HCT116 (cell line): ENCODE results near the gene MARCHF3. TPM values are rescaled to one million over a fixed set of nuclear protein-coding genes. Genes with fewer than 3 reads are reported as not detected.

Source experiments
- ATAC-seq: fragments of 200-7000 bp; cut with Tn5 transposase; 2 replicates; pipeline ENCODE4 v1.9.1; 2020; ENCODE audit warnings: mild to moderate bottlenecking, moderate library complexity
- BruUV-seq: library from RNA; stranded (reverse); fragments of 400-500 nt; replicated peaks from 2 replicates; lab custom pipeline; 2021; lab: Mats Ljungman, UMichigan
- CTCF ChIA-PET: fragments of 300-600 bp; sonication (Branson Sonifier 250); formaldehyde crosslinking; loops from one replicate; lab custom pipeline; 2021; ENCODE audit warnings: antibody characterized with exemption; lab: Charles Lee
- POLR2A ChIA-PET: fragments of 300-600, 350-600 bp; sonication (Branson Sonifier 250); formaldehyde crosslinking; loops from one replicate; lab custom pipeline; 2021; ENCODE audit warnings: antibody characterized with exemption; lab: Charles Lee
- RAD21 ChIA-PET, 2 experiments: fragments of 300-600 bp; sonication (Branson Sonifier 250); formaldehyde crosslinking; loops; one replicate each; lab custom pipeline; 2023; ENCODE audit warnings: low total read pairs in 2 of 2; ENCODE audit not compliant: uncharacterized antibody in 2 of 2, unreplicated experiment in 2 of 2, low non-redundant PET in 1 of 2; lab: Charles Lee
- DNase-seq: peaks from one replicate; pipeline ENCODE4 v3.0.0-alpha.2; 2010; ENCODE audit warnings: low read depth, low spot score
- H2AFZ ChIP-seq: fragments of 200-600 bp; shearing (Covaris generic), sonication (generic); 2 replicates; pipeline ENCODE4 v1.6.1; 2017; ENCODE audit warnings: low read depth, mixed run types, mixed read lengths, antibody characterized with exemption, low read length; ENCODE audit not compliant: poor library complexity, severe bottlenecking
- H3K27ac ChIP-seq: 2 replicates; pipeline ENCODE4 v1.5.1; 2012; ENCODE audit warnings: low read depth, low read length
- H3K27me3 ChIP-seq: fragments of 200-600 bp; sonication (generic); 2 replicates; pipeline ENCODE4 v1.6.1; 2016; ENCODE audit warnings: mixed run types, low read length, mixed read lengths; ENCODE audit not compliant: insufficient read depth
- H3K36me3 ChIP-seq, 2 experiments: fragments of 200-500 bp in 1 of 2; fragments of 200-600 bp in 1 of 2; sonication (Bioruptor generic) in 1 of 2; sonication (generic) in 1 of 2; 2 replicates each; pipeline versions ENCODE4 v1.5.1 to v1.6.1; 2014 to 2016; ENCODE audit warnings: low read length in 2 of 2, inconsistent platforms in 1 of 2, mixed read lengths in 1 of 2, mixed run types in 1 of 2; ENCODE audit not compliant: insufficient read depth in 2 of 2, control insufficient read depth in 1 of 2
- H3K4me1 ChIP-seq, 2 experiments: fragments of 200-600 bp in 1 of 2; sonication (generic) in 1 of 2; 2 replicates each; pipeline versions ENCODE4 v1.5.1 to v1.6.1; 2012 to 2017; ENCODE audit warnings: low read length in 2 of 2, inconsistent platforms in 1 of 2, mild to moderate bottlenecking in 1 of 2, mixed read lengths in 1 of 2, mixed run types in 1 of 2, moderate library complexity in 1 of 2; ENCODE audit not compliant: insufficient read depth in 2 of 2, control insufficient read depth in 1 of 2
- H3K4me2 ChIP-seq: fragments of 200-600 bp; sonication (generic); 2 replicates; pipeline ENCODE4 v1.6.1; 2017; ENCODE audit warnings: mixed run types, low read length, mixed read lengths
- H3K4me3 ChIP-seq, 2 experiments: fragments of 200-600 bp in 1 of 2; sonication (generic) in 1 of 2; replicated peaks in 1 of 2; 2 replicates each; pipeline ENCODE4 v1.5.1; 2011 to 2016; ENCODE audit warnings: low read length in 2 of 2, control low read depth in 1 of 2, low read depth in 1 of 2, mild to moderate bottlenecking in 1 of 2, mixed read lengths in 1 of 2, mixed run types in 1 of 2
- H3K79me2 ChIP-seq: fragments of 200-600 bp; sonication (generic); 2 replicates; pipeline ENCODE4 v1.6.1; 2017; ENCODE audit warnings: mild to moderate bottlenecking, mixed run types, low read length, moderate library complexity, mixed read lengths; ENCODE audit not compliant: insufficient read depth
- H3K9ac ChIP-seq: fragments of 200-600 bp; sonication (generic); 2 replicates; pipeline ENCODE4 v1.6.1; 2016; ENCODE audit warnings: low read length, mixed read lengths
- H3K9me2 ChIP-seq: fragments of 200-600 bp; sonication (generic), shearing (Covaris generic); 2 replicates; pipeline ENCODE4 v1.6.1; 2017; ENCODE audit warnings: mixed run types, mild to moderate bottlenecking, moderate library complexity; ENCODE audit not compliant: insufficient read depth
- H3K9me3 ChIP-seq, 2 experiments: fragments of 200-500 bp in 1 of 2; fragments of 200-600 bp in 1 of 2; sonication (Bioruptor generic) in 1 of 2; sonication (generic) in 1 of 2; 2 replicates each; pipeline ENCODE4 v1.6.1; 2014 to 2017; ENCODE audit warnings: low read length in 2 of 2, mixed read lengths in 2 of 2, inconsistent platforms in 1 of 2, low read depth in 1 of 2, mild to moderate bottlenecking in 1 of 2, mixed run types in 1 of 2, moderate library complexity in 1 of 2; ENCODE audit not compliant: control insufficient read depth in 1 of 2, insufficient read depth in 1 of 2
- H4K20me1 ChIP-seq: fragments of 200-600 bp; sonication (generic), shearing (Covaris generic); 2 replicates; pipeline ENCODE4 v1.6.1; 2017; ENCODE audit warnings: mixed run types, mild to moderate bottlenecking, moderate library complexity; ENCODE audit not compliant: insufficient read depth
- CBX3 ChIP-seq: IDR thresholded peaks from 2 replicates; pipeline ENCODE4 v1.6.1; 2012; ENCODE audit warnings: low read depth
- POLR2AphosphoS5 ChIP-seq: IDR thresholded peaks from 2 replicates; pipeline ENCODE4 v1.6.1; 2011; ENCODE audit warnings: mild to moderate bottlenecking, low read depth, low read length, moderate library complexity
- SIN3A ChIP-seq: IDR thresholded peaks from 2 replicates; pipeline ENCODE4 v1.6.1; 2012; ENCODE audit warnings: low read depth
- SRF ChIP-seq: IDR thresholded peaks from 2 replicates; pipeline ENCODE4 v1.6.1; 2012; ENCODE audit warnings: low read depth
- YY1 ChIP-seq: IDR thresholded peaks from 2 replicates; pipeline ENCODE4 v1.6.1; 2011; ENCODE audit warnings: low read length, low read depth, moderate library complexity, mild to moderate bottlenecking; ENCODE audit not compliant: insufficient replicate concordance; ENCODE audit errors: extremely low read depth
- ZBTB33 ChIP-seq: IDR thresholded peaks from 2 replicates; pipeline ENCODE4 v1.6.1; 2011; ENCODE audit warnings: mild to moderate bottlenecking, low read length, moderate library complexity; ENCODE audit not compliant: insufficient replicate concordance; ENCODE audit errors: extremely low read depth
- ZNF274 ChIP-seq: fragments of 200-500 bp; sonication (Bioruptor generic); IDR thresholded peaks from 2 replicates; pipeline ENCODE4 v1.6.1; 2014; ENCODE audit warnings: mild to moderate bottlenecking, low read depth, low read length, inconsistent platforms
- intact Hi-C: fragments of 100-400 bp; cut with micrococcal nuclease; formaldehyde crosslinking; loops from 2 replicates; pipeline ENCODE4 v1.10.0; 2022
- total RNA-seq: library from RNA; stranded (reverse); gene quantifications from one replicate; pipeline ENCODE4 v1.2.1, GENCODE V29; 2021; ENCODE audit not compliant: unreplicated experiment

MARCHF3 gene
- total RNA-seq, 1 experiment from 2014 or later, result 2.3 TPM

DNA sequence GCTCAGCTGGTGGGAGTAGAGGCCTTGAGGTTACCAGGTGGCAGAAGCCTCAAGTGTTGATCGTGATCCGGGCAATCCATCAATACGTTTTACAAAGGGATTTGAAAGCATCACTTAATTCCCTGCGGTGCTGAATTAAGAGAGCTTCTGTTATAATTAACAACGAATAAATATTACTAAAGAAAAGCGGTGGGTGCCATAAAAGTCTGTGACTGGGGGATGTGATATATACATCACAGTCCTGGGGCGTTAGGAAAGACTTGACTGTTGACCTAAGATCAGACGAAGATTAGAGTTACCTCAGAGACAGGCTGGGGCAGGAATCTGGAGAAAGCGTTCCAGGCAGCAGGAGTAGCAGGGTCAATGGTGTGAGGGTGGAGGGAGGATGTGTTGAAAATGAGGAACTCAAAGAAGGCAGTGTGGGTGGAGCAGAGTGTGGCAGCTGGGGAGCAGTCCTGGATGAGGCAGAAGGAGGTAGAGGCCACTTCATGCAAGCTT is 49.7 kb upstream of the MARCHF3 start (continued):
- TF ChIP-seq SRF (no peak), SIN3A (no peak)
- TF ChIP-seq, all 23 proteins: peak for 0

DNA sequence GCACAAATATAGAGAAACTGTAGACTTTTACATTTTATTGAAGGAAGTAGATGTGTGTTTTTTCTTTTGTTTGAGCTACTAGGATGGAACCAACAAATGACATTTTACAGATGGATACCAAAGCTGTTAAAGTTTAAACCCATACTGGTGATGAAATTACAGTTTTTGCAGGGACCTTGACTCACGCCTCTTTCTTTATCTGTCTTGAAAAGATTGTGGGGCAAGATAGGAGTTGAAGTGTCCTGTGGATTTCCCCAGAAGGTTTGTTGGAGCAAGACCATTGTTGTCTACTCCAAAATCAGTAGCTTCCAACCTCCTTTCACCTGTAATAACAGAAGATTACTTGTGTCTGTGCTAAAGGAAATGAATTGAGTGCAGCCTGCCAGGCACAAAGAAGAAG is 47.0 kb upstream of the MARCHF3 start:
- Histone ChIP-seq H3K9ac (no peak overlapping the region), H3K36me3 (no peaks in the 10 kb centered on the region), H2AFZ (no peak overlapping the region), H3K4me3 (no peak overlapping the region), H4K20me1 (no peaks in the 10 kb centered on the region), H3K4me1 (peaks cover 6 to 18% of the 10 kb centered on the region in 2 experiments; a peak in 3 of 4 replicates), H3K27ac (no peak overlapping the region), H3K79me2 (no peaks in the 10 kb centered on the region), H3K9me3 (no peaks in the 10 kb centered on the region), H3K4me2 (no peak overlapping the region), H3K9me2 (no peaks in the 10 kb centered on the region), H3K27me3 (no peaks in the 10 kb centered on the region)
- ChIA-PET RAD21 (no interaction called here), CTCF (no interaction called here), POLR2A (no interaction called here)
- ATAC-seq, result no peak
- BruUV-seq, result no TSS peak
- no peak for TF ChIP-seq POLR2AphosphoS5
- TF ChIP-seq ZNF274, result no peak
- TF ChIP-seq YY1, result no peak
- TF ChIP-seq SIN3A, result no peak
- no peak for TF ChIP-seq CBX3
- no peak for TF ChIP-seq ZBTB33
- intact Hi-C loops, result no loop called here
- no peak for DNase-seq
